ENCODE data around the gene EHMT1.

- TF ChIP-seq CTCF (IDR thresholded peaks at IDR 0.05), result no peak
- no peak for TF ChIP-seq POLR2AphosphoS5 (IDR thresholded peaks at IDR 0.05)
- no peak for TF ChIP-seq POLR2A (IDR thresholded peaks at IDR 0.05)
Measured at GRCh38 chr9:137696136-137696925, 77.5 kb downstream of the EHMT1 start.
